RWPE1 (cell line): Measurements from ENCODE around the gene KLF16.
A peak's percentile ranks its signal among the peaks of the same experiment; 100 is the strongest.

ENCODE experiments used
- CTCF ChIA-PET: fragments of 350-600 bp; sonication (Branson Sonifier 250); formaldehyde crosslinking; extraction: SDS; loops from one replicate; lab custom pipeline; 2021; lab: Yijun Ruan, JAX
- POLR2A ChIA-PET: fragments of 400-600 bp; formaldehyde crosslinking; extraction: SDS; loops from one replicate; lab custom pipeline; 2020; ENCODE audit warnings: antibody characterized with exemption; ENCODE audit not compliant: low non-redundant PET; lab: Yijun Ruan, JAX
- DNase-seq: peaks from one replicate; pipeline ENCODE4 v3.0.0; 2012; ENCODE audit warnings: low spot score
- H3K27ac ChIP-seq: fragments of 450-650 bp; 2 replicates; pipeline ENCODE4 v1.5.1; 2017
- TF ChIP-seq, protein P1 (sequence below): fragments of 450-650 bp; conservative IDR thresholded peaks from 2 replicates; pipeline ENCODE4 v1.5.1; 2017; ENCODE audit warnings: low read depth, mild to moderate bottlenecking

KLF16 gene

DNA sequence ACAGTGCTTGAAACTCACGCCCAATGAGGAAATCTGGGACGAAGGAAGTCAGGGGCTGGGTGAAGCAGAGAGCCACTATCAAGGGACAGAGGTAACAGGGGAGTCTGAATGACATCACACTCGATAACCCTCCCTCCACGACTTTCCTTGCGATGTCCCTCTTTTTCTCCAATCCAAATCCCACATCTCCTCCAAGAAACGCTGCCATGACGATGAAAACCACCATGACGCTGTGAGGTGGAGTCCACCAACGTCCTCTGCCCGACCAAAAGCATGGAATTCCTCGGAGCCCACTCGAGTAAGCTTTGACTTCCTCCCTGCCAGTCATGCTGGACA, 16.1 kb downstream of the KLF16 start:
- peak overlapping the region; percentile 98 for H3K27ac ChIP-seq
- TF ChIP-seq, protein P1, sequence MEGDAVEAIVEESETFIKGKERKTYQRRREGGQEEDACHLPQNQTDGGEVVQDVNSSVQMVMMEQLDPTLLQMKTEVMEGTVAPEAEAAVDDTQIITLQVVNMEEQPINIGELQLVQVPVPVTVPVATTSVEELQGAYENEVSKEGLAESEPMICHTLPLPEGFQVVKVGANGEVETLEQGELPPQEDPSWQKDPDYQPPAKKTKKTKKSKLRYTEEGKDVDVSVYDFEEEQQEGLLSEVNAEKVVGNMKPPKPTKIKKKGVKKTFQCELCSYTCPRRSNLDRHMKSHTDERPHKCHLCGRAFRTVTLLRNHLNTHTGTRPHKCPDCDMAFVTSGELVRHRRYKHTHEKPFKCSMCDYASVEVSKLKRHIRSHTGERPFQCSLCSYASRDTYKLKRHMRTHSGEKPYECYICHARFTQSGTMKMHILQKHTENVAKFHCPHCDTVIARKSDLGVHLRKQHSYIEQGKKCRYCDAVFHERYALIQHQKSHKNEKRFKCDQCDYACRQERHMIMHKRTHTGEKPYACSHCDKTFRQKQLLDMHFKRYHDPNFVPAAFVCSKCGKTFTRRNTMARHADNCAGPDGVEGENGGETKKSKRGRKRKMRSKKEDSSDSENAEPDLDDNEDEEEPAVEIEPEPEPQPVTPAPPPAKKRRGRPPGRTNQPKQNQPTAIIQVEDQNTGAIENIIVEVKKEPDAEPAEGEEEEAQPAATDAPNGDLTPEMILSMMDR = no peak
- CTCF ChIA-PET = interaction anchor here (1.1 kb wide), 1 partner anchor 9 kb away, joined by 5 read pairs; no protein-coding TSS in a partner anchor
- POLR2A ChIA-PET = no interaction called here
- DNase-seq = no peak

DNA sequence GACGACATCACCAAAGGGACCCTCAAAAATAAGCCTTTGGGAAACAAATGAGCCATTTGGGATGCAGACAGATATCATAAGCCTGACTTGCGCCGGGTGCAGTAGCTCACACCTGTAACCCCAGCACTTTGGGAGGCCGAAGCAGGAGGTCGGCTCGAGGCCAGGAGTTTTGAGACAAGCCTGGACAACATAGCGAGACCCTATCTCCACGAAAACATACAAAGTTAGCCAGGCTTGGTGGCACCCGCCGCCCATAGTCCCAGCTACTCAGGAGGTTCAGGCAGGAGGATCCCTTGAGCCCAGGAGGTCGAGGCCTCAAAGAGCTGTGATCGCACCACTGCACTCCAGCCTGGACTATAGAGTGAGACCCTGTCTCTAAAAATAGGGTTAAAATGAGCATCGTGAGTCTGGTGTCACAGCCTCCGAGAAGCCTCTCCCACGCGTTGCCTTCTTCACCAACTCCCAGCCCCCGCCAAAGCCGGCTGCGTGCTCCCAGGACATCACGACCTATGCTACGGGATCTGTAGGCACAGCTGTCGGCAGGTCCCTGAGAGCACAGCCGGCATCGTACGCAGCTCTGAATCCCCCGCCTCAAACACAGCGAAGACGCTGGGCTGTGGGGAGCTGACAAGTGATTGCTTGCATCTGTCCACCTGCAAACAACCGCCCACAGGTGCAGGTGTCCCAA, 16.7 kb downstream of the KLF16 start:
- ChIA-PET POLR2A (interaction anchor here (0.6 kb wide), 1 partner anchor 288 kb away, joined by 3 read pairs; no protein-coding TSS in a partner anchor), CTCF (interaction anchor here (0.8 to 1.1 kb wide), 2 partner anchors 9 to 10 kb away, joined by 3 to 5 read pairs; no protein-coding TSS in a partner anchor)

DNA sequence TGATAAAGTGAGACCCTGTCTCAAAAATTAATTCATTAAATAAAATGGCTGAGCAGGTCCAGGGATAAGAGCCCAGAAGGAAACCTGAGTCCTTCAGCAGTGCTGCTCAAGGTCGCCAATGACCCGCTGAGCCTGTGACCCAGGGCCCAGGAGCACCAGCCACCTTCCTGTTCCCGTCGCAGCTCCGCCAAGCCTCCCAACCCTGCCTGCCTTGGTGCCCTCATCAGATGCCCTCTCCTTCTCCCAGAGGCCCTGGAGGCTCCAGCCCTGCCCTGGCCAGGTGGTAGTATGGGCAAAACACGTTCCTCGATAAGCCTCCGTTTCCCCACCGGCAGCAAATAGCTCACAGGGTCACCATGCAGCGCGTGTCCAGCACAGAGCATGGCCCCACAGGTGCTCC, 17.7 kb downstream of the KLF16 start:
- ChIA-PET POLR2A (no interaction called here), CTCF (interaction anchor here (0.5 to 0.6 kb wide), 3 partner anchors 175 to 427 kb away, joined by 3 read pairs; no protein-coding TSS in a partner anchor)
- DNase-seq = no peak
- H3K27ac ChIP-seq = peak overlapping the region; percentile 98
- TF ChIP-seq, protein P1 = no peak

More for the DNA sequence above, 16.7 kb downstream of the KLF16 start:
- peak overlapping the region; percentile 98 for H3K27ac ChIP-seq
- no peak for DNase-seq
- TF ChIP-seq, protein P1 = no peak

DNA sequence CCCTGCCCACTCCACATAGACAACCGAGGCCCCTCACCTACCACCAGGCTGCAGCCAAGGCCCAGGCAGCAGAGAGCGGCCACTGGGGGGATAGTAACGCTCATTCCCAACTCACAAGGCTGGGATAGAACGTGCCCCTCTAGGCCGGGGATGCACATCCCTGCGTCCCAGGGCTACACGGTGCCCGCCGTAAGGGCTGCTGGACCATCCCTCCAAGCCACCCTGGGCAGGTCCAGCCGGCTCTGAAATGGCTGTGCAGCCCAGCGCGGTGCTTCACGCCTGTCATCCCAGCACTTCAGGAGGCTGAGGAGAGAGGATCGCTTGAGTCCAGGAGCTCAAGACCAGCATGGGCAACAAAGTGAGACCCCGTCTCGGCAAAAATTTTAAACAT, 18.3 kb downstream of the KLF16 start:
- CTCF ChIA-PET = interaction anchor here (0.6 kb wide), 2 partner anchors 427 to 1332 kb away, joined by 3 to 5 read pairs; no protein-coding TSS in a partner anchor
- peak overlapping the region; percentile 98 for H3K27ac ChIP-seq
- no peak for DNase-seq
- POLR2A ChIA-PET = no interaction called here
- TF ChIP-seq, protein P1 = no peak

DNA sequence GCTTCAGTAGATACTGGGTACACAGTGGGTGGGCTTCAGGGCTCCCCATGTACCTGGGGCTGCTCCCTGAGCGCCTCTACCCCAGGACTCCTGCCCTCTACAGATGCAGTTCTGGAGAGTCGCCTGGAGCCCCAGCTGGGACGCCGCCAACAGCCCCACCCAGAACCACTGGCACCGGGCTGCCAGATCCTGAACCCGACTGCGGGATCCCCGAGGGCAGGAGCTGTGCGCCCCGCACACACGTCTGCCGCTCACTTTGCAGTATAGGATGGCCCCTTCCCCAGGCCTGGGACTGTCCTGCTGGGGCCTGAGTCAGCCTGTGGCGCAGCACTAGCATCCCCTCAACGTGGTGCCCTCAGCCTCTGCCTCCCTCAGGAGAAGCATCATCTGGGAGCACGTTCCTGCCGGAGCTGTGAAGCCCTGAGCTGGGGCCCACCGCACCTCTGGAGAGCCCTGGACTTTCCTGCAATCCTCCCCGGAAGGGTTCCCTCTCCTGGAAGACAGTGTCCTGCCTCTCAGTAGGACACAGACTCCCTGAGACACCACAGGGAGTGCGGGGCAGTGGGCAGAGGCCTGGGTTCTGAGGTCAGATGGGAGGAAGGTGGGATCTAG, 18.8 kb downstream of the KLF16 start:
- POLR2A ChIA-PET = no interaction called here
- TF ChIP-seq, protein P1 = no peak
- H3K27ac ChIP-seq = peak overlapping the region; percentile 98
- DNase-seq = no peak
- CTCF ChIA-PET = interaction anchor here (0.6 kb wide), 1 partner anchor 1333 kb away, joined by 5 read pairs; no protein-coding TSS in a partner anchor

DNA sequence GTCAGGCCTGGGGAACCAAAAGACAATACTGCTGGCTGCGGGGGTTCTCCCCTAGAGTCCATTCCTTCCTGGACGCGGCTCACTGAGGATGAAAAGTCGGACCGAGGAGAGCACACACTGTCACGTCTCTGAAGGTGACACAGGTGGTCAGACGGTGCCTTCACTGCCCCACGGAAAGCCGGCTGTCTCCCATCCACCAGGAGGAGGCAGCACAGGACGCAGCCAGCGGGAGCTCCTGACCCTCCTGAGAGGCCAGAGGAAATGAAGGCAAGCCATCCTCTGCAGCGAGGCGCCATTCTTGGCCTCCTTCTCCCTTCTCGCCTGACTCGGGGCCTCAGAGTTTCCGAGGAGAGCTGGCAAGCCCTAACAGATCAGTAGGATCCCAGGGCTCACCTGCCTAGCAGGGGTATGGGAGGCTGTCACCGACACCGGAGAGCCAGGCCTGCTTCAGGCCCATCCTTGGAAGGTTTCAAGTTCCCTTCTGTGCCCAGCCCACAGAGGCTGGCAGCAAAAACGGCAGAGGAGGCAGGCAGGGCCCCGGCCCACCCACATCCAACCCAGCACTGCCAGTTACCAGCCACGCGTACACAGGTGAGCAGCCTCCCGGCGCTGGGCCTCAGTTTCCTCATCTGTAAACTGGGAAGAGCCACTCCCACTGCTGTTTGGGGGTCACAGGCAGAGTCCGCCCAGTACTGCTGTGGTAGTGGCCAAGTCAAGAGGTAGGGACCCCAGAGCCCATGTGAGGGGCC, 19.6 kb downstream of the KLF16 start:
- ChIA-PET CTCF (interaction anchor here (0.6 to 1.6 kb wide), 2 partner anchors 18 to 37 kb away, joined by 3 to 6 read pairs; no protein-coding TSS in a partner anchor), POLR2A (no interaction called here)
- H3K27ac ChIP-seq = peak overlapping the region; percentile 98
- TF ChIP-seq, protein P1 = no peak
- DNase-seq = no peak
